GM21717 (cell line): ENCODE data around the gene LIMS2.

Source experiments
- ATAC-seq: cut with Tn5 transposase; IDR thresholded peaks from one replicate; pipeline ENCODE4 v1.9.1; 2021; ENCODE audit warnings: mild to moderate bottlenecking, moderate library complexity; ENCODE audit not compliant: unreplicated experiment

LIMS2 gene

DNA sequence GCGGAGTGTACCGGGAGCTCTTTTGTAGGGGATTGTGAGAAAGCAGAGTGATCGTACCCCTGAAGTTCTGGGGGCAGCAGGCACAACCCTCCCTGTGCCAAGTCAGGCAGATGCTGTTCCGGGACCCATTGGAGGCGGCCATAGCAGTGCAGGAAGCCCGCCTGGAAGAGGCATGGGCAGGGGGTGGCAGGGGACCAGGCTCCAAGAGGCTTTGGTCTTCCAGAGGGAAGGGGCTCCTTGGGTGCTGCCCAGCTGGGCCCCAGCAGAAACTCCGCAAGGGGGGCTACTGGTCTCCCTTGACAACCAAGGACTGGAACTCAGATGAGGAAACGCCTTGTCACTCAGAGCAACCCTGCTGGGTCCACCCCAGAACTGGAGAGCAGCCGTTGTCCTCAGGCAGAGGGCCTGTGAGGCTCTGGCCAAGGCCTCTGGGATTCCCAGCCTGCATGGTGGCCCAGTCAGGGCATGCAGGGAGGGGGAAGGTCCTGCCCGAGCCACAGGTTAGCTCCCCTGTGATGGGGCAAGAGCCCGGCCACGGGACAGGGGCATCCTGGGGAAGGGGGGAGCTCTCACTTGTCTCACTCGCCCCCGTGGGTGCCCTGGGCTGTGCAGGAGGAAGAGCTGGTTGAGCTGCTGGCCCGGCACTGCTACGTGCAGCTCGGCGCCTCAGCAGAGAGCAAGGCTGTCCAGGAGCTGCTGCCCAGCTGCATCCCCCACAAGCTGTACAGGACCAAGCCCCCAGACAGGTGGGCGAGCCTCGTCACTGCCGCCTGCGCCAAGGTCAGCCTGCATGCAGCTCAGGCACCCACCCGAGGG lies 50.4 kb downstream of the LIMS2 start:
- ATAC-seq = no peak

DNA sequence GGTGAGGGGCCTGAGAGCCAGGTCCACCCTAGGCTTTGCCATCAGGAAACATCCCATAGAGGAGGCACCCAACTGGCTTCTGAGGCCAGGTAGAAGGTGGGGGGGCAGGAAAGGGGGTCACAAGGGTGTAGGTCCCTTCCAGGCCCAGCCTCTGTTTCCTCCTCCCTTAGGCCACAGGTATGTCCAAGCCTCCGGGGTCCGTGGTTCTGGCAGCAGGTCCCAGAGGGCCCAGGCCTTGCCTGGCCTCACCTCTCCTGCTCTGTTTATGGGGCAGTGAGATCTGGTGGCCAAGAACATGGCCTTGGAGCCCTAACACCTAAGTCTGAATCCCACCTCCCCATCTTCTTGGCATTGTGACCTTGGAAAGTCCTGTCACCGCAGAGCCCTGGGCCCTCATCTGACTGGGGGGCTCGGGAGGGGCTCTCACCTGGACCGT lies 51.0 kb downstream of the LIMS2 start:
- ATAC-seq = no peak

DNA sequence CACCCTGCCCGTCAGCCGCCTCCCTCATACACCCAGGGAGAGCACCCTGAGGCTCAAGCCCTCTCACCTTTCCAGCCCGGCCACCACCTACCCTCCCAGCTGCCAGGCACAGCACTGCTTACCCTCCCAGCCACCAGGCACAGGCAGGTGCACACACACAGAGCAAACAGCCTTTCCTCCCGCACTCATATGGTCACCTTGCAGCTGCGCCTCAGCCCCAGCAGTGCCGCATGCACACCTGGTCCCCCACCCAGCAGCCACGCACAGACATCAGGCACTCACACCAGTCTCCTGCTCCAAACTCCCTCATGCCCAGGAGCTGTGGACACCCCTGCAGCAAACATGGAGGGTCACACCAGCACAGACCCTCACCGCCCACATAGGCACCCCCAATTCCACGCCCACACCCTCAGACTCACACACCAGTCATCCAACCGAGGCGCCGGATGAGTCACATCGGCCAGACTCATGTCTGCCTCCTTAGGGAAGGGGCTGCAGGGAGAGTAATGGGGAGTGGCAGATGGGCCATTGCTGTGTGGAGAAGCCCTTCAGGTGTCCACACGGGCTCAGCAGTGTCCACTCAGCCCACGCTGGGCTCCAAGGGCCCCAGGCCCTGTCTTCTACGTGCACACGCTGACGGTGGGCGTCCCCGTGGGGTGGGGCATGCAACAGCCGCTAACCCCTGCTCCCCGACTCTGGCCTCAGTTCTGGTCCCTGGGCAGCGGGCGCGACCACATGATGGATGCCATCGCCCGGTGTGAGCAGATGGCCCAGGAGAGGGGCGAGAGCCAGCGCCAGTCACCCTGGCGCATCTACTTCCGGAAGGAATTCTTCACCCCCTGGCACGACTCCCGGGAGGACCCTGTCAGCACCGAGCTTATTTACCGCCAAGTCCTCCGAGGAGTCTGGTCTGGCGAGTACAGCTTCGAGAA lies 51.7 kb downstream of the LIMS2 start:
- no peak for ATAC-seq

DNA sequence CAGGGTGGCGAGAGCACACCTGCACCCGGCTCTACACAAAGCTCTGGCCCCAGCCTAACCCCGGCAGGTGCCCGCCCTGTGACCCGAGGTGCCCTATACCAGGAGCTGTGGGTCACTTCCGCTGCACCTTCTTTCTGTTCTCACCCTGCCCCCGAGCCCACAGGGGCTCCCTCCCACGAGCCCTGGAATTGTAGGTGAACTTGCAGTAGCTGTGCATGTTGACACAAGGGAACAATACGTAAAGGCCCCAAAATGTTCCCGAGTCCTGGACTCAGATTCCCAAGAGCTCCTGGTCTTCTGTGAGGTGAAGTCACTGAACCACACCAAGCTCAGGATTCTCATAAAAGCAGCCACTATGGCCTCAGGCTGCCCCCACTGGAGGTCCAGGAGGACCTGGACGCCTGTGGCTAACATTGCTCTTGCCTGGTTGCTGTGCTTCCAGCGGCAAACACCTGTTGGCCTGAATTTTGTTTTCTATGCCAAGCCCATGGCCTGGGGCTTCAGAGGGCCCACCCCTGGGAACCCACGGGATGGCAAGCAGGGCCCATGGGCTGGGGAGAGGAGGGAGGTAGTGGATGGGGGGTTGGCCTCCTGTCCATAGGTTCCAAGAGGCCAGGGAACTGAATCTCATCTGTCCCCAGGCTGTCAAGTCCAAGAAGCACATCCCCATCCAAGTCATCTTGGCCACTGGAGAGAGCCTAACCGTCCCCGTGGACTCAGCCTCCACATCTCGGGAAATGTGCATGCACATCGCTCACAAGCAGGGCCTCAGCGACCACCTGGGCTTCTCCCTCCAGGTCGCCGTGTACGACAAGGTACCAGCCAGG lies 52.6 kb downstream of the LIMS2 start:
- ATAC-seq = no peak

DNA sequence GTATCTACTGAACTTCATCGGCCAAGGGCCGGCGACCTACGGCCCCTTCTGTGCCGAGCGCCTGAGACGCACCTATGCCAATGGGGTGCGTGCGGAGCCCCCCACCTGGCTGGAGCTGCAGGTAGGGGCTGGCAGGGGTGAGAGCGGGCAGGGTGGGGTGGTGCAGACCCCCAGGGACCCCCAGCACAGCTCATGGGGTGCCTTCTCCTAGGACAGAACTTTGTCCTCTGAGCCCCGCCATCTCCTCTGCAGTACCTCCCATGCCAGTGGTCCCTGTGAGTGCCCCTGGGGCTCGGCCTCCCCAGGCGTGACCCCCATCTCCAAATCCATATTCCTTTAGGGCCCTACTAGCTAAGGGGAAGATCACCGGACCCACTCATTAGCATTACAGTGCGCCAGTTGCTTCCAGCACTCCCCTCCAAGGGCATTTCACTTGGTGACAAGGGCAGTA lies 53.3 kb downstream of the LIMS2 start:
- no peak for ATAC-seq

DNA sequence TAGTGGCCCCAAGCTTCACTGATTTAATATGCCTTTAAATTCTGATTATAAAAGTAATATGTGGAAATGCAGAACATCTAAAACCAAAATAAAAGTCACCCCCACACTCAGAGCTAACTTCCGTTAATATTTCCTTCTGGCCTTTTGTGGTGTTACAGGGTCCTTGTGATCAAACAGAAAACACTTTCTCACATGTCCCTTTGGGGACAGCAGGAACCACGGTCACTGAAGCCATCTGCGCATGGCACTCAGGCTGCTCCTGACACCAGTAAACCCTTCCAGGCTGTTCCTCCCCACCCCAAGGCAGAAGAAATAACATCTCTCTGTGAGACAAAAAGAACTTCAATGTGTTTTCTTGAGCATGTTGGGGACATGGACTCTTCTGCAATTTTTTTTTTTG lies 54.5 kb downstream of the LIMS2 start:
- no peak for ATAC-seq

DNA sequence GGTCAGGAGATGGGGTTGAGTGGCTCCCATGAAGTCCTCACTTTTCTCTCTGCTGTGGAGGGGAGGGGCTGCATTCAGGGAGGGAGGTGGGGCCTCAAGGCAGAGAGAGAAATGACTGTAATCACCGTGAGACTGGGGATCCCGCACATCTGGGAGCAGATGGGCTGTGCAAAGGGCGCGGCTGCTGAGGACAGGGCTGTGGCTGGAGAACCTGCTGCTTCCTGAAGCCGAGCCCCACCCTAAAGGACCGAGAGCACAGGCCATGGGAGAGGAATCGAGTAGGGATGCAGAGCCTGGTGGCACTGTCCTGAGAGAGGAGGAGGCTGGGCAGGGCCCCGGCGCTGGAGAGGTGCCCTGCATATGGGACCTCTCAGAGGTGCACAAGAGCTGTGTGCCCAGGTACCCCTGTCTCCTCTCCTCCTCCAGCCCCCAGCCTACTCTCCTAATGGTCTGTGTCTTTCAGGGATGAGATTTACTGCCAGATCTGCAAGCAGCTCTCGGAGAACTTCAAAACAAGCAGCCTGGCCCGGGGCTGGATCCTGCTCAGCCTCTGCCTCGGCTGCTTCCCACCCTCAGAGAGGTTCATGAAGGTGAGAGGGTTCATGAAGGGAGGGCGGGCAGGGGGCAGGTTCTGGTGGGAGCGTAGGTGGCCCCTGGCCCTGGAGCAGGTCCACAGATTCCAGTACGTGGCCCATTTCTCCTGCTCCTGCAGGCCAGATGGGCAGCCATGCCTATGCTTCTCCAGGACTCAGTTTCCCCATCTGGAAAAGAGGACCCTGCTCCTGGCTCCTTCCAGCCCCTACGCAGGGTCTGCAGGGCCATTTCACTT lies 55.2 kb downstream of the LIMS2 start:
- no peak for ATAC-seq

DNA sequence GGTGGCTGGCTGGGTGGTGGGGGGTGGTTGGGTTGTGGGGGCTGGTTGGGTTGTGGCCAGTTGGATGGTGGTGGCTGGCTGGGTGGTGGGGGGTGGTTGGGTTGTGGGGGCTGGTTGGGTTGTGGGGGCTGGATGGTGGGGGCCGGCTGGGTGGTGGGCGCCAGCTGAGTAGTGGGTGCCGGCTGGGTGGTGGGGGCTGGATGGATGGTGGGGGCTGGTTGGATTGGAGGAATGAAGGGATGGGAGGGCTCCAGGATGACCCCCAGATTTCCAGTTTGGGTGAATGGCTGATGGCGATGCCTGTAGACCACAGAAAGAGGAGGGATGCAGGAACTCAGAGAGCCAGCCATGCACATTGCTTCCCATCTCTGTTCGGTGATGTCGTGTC lies 56.1 kb downstream of the LIMS2 start:
- no peak for ATAC-seq

DNA sequence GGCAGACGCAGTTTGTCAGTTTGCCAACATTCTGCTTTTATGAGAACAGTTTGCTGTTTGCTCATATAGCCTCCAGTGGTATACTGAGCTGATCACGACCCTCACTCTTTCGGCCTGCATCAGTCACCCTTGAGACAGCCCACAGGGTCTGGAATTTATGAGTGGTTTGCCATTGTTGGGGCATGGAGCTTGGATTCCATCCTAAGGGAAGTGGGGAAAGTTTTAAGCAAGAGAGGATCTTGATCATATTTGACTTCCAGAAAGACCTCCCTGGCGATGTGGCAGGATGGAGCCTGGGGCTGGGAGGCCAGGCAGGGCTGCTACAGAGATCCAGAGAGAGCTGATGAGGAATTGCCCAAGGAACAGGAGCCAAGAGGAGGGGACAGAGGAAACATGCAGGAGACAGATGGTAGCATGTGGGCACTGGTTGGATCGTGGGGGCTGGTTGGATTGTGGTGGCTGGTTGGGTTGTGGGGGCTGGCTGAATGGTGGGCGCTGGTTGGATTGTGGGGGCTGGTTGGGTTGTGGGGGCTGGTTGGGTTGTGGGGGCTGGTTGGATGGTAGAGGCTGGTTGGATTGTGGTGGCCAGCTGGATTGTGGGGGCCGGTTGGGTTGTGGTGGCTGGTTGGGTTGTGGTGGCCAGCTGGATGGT lies 56.7 kb downstream of the LIMS2 start:
- no peak for ATAC-seq

DNA sequence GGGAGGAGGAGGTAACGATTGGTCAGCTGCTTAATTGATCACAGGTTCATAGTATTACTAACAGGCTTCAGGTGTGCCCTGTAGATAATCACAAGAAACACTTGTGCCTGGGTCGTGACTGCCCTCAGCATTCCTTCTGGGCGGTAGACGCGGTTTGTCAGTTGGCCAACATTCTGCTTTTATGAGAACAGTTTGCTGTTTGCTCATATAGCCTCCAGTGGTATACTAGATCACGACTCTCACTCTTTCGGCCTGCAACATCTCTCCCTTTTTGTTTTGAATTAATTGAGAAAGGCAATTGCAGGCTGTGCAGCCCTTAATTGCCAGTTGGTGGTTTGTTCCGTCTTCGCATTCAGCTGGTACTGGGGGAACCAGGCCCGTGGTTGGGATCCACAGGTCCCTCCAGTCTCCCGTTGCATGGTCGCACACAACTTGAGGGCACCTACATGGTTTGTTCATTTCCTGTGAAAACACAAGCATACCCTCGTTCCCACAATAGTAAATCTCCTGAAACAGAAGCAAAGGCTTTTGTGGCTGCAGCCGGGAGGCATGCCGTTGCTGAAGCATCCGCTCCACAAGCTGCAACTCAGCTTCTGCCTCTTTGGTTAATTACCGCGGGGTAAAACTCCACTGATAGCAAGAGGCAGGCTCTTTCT lies 59.7 kb downstream of the LIMS2 start:
- ATAC-seq = no peak

DNA sequence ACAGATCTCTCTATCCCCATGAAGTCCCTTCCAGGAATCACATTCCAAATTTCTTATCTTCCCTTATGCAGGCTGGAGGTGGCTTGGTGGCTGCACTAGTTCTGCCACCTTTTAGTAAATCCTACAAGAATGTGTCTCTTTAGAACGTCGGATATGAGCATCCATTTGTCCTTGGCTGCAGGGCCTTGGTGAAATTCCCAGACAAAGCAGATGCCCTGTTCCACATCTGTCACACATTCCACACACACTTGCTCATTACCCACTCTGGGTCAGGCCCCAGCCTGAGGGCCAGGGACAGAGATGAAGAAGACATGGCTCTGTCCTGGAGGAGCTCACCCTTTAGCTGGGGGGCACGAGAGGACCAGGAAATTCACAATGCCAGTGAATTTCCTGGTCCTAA lies 60.6 kb downstream of the LIMS2 start:
- no peak for ATAC-seq

DNA sequence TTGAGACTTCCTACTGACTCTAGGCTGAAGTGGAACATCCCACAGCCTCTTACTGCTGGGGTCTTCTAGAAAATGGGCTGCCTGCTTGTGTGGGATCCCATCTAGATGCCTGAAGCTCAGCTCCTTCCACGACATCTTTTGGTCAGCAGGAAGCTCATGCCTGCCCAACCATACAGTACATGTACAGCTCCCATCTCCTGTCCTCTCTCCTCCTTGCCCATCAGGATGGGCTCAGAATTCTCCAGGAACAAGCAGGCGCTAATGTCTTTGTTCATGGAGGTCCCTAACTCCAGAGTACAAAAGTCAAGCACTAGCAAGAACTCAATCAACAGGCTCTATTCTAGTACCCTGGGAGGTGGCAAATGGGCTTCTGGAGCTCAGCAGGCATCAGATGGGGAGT lies 61.1 kb downstream of the LIMS2 start:
- ATAC-seq = no peak

DNA sequence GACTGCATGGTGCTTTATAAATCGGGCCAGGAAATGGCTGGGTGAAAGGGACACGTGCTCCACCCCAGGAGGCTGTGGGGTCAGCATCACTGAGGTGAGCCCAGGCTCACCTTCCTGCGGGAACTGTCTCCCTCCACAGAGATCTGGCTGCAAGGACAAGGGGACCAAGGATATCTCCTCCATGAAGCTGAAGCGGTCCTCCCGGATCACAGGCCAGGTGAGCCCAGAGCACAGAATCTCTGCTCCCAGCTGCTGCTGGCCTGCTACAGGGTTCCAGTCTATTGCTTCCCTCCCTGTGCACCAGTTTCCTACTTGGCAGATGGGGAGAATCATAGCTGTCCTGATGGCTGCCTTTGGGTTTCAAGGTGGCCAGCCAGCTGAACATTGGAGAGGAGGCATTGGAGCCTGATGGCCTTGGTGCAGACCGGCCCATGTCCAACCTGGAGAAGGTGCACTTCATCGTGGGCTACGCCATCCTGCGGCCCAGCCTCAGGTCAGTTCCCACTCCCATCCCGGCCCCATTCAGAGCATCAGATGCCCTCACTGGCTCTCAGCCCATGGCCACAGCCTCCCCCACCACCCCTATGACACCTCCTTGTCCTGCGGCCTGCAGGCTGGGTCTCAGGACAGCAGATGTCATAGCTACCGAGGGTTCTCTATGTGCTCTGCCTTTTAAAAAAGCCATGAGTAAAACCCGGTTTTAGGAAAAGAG lies 63.1 kb downstream of the LIMS2 start:
- ATAC-seq = no peak

DNA sequence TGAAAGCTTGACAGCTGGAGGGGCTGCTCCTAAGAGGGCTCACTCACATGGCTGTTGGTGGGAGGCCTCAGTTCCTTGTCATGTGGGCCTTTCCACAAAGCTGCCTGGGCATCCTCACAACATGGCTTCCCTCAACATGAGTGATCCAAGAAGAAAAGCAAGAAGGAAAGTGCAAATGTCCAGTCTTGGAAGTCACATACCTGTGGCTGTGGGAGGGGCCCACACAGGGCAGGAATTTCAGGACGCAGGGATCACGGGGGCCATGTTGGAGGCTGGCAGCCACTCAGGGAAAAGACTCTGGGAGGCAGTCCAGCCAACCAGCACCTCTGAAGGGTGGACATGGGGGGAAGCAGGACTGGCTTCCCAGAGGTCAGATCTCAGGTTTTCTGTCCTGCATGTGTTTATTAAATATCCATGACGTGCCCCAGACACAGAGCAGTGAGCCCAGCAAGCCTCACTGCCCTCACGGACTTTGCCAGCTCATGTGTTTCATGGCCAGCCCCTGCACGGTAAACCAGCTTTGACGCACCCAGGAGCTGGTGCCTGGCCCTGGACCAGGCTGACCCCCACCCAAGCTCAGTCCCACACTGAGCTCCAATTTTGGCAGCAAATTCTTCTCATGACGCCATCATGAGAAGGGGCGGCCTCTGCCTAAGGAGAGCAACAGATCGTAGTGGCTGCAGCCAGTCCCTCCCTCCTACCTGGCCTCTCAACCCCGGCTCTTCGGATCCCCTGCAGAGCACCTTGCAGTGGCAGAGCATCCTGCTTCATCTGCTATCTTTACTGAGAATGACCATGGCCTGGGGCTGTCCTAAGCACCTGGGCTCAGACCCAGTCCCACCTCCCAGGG lies 64.0 kb downstream of the LIMS2 start:
- ATAC-seq = no peak

DNA sequence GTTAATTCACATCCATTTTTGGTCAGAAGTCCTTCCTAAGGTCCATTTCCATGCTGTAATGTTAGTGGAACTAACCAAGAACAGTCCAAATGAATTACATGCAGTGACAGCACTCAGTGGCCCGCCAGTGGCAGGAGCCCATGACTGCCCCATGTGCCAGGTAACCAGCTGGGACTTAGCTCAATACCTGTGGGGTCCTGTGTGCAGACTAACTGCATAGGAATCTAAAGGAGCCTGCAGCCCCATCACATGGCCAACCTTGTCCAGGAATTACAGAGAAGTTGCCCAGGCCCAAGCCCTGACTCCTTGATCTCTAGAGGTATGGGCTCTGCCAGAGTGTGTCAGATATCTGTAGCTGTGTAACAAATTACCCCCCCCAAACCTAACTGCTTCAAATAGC lies 64.8 kb downstream of the LIMS2 start:
- ATAC-seq = no peak

DNA sequence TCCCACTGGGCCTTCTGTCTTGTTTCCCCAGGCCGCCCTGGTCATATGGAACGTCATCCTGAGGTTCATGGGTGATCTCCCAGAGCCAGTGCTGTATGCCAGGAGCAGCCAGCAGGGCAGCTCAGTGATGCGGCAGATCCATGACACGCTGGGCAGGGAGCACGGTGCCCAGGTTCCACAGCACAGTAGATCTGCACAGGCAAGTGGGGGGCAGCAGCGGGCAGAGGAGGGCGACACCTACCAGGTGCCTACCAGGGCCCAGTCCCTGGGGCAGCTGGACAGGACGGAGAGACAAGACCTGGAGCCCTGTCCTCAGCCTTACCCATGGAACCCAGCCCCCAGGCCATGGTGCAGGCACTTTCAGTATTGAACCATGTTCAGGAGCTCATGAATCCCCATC lies 65.5 kb downstream of the LIMS2 start:
- ATAC-seq = no peak

DNA sequence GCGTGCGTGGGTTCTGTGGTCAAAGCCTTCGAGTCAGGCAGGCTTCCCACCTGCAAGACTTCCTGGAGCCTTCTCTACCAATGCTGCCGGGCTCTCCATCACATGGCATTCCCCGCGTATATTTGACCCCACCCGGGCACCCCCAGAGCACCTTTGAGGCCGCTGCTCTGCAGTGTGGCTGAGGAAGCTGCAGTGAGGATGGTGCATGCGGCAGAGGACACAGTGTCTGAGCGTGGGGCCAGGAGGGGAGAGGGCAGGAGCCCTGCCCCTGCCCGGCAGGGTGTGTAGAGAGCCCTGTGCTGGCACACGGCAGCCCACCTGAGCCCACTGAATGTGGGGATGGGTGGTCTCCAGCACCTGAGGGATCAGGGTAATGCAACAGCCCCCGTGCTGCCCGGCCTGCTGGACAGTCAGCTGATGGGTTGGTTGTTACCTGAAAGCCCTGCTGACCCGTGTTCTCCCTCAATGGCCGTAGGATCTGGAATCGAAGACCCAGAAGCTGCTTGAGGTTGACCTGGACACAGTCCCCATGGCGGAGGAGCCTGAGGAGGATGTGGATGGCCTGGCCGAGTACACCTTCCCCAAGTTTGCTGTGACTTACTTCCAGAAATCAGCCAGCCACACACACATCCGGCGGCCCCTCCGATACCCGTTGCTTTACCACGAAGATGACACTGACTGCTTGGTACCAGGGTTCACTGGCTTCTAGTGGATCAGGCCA lies 66.1 kb downstream of the LIMS2 start:
- no peak for ATAC-seq
